HG02885 (cell line): ENCODE measurements around the gene C20orf202.

Experiments
- ATAC-seq: cut with Tn5 transposase; IDR thresholded peaks from one replicate; pipeline ENCODE4 v1.9.1; 2021; ENCODE audit warnings: mild to moderate bottlenecking; ENCODE audit not compliant: unreplicated experiment, poor library complexity

The C20orf202 gene

DNA sequence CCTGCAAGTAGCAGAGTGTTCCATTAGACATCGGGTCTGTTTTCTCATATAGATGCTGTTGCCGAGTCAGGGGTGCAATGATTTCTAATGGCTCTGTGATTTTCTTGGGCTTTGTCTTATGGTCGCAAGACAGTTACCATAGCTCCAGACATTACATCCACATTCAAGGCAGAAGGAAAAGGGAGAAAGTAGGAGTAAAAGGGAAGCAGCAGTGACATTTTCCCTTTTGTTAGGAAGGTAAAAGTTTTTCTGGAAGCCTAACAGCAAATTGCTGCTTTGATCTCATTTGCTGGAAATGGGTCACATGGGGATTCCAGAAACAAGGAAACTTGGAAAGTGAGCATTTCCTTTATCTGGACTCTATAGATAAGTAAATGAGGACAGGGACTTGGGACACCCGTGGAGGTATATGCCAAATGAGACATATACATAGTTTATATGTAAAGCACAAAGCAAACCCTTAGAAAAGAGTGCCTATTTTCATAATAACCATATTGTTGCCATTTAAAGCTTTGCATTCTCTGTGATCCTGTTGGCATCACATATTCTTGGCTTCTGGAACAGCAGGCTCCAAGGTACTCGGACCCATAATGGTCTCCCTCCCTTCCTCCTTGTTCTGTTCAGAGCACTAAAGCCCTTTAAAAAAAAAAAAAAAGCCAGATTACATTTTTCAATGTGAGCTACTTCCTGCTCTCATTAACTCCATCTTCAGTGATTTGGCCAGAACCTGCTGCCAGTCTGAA, at the start of gene C20orf202:
TSS of gene C20orf202 (plus strand) at position 693 of the 743 bp plus-strand sequence. CDS start 132 bp downstream, outside the sequence.
- no peak for ATAC-seq

DNA sequence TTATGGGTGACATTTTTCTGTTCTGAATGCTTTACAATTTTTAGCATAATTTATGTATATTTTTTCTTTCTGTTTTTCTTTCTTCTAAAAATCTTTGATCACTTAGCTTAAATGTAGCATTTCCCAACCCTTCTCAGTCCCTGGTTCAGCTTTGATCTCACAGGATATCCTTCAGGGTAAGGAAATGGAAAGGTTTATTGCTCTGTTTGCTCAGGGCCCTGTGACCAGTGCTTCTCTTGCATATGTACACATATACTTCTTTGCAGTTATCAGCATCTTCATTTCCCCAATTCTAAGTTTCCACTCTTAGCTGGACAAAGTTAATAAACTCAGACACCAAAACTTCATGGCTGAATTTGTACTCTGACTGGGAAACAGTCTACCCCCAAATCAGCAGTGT, 49.0 kb upstream of the C20orf202 start:
- no peak for ATAC-seq

DNA sequence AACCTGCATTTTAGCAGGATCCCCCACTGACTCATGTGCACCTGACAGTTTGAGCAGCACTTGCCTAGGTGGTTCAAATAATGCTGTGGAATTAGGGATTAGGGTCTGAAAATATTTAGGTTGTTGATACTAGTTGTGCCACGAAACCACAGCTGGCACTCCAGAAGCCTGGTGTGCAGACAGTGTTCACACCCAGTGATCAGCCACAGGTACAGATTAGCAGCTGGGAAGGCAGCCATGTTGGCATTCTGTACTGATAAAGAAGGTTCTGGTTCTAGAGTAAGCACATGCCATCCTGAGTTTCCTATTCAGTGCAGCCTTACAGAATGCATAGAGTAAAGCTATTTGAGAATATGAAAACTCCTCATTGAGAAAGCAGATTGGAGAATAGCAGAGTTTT, 48.6 kb upstream of the C20orf202 start:
- no peak for ATAC-seq

DNA sequence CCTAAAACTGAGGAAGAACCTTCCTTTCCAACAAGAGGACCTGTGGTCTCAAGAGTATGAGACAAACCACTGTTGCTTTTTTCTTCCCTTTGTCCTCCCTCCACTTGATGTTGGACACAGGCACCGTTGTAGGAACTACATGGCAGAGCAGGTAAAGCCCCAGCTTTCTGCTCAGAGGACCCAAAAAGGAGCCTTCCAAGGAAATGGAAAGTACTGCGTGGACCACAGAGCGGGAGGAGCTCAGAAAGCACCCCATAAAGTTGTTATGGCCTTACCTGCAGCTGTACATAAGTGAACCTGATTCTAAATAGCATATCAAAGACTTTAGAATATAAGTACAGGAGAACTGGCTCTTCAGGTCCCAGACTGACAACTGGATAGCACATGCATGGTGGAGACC, 47.9 kb upstream of the C20orf202 start:
- ATAC-seq: no peak

DNA sequence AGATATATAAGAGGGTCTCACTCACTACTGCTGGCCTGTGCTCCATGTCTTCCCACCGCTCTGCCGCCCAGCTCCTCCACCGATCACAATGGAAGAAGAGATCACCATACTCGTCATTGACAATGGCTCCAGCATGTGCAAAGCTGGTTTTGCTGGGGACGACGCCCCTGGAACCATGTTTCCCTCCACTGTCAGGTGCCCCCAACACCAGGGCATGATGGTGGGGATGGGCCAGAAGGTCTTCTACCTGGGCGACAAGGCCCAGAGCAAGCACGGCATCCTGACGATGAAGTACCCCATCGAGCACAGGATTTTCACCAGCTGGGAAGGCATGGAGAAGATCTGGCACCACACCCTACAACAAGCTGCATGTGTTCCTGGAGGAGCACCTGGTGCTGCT, 42.8 kb upstream of the C20orf202 start:
- ATAC-seq: no peak

DNA sequence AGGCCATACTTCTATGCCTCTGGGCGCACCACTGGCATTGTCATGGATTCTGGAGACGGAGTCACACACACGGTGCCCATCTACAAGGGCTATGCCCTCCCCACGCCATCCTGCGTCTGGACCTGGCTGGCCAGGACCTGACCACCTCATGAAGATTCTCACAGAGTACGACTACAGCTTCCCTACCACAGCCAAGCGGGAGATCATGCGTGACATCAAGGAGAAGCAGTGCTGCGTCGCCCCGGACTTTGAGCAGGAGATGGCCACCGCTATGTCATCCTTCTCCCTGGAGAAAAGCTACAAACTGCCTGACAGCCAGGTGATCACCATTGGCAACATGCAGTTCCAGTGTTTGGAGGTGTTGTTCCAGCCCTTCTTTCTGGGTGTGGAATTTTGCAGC, 42.3 kb upstream of the C20orf202 start:
- no peak for ATAC-seq

DNA sequence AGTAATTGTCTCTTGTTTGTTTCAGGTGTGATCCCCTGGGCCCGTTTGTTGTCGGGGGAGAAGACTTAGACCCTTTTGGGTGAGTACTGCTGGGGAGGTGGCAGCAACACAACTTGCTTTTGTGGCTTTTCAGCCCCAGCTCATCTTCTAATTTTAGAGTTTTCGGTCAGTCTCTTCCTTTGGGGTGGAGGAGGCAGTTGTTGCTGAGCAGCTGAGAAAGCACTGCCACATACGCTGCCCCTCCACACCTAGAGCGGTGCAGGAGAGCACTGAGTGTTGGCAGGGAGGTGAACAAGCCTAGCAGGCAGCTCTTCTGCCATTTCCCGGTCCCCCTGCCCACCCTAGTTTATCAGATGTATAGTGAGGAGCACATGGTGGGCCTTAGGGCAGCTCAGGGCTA, 40.1 kb upstream of the C20orf202 start:
- ATAC-seq: no peak

DNA sequence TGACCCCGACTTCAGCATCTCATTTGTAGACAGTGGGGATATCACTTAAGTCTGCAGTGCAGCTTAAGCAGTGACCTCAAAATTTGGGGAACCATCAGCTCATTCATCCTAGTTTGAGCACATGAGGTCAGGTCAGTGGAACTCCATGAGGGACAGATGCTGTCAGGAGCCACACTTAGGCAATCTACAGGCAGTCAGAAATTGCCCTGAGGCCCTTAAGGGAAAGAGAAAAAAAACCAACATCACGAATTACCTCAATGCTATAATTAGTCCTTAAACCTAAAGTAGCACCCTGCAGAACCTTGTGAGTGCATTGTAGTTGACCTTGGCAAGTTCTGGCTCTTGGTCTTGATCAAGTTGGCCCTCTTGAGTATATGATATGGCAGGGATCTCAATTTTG, 39.6 kb upstream of the C20orf202 start:
- no peak for ATAC-seq

DNA sequence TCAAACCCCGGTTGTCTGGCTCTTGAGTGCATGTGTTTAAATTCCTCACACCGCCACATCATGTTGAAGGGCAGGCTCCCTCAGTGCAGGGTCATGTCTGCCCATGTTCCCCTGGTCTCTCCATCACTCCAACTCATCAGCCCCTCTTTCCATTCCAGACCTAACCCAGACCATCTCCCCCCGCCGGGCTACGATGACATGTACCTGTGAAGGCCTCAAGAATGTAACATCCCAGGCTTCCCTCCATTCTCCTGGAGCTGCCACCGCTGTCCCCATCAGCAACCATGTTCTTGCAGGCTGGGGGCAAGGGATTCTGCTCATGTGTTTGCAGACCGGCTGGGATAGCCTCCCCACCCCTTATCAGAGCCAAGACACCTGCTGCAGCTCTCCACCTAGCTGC, 38.4 kb upstream of the C20orf202 start:
- ATAC-seq: no peak

DNA sequence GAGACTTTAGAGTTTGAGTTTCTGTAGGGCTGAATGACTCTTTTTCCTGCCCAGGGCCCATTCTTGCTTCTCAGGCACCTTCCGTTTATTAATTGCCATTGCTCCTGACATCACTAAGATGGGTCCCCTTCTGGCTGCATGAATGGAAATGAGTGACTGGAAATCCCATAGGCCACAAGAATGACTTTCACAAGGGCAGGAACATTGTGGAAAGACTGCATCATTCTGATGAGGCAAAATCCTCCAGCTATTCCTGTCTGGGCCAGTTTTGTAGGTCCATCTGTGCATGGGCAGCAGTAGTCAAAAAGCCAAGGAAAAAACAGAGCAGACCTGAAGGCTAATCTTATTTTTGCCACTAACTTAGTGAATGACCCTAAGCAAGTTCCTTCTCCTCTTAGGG, 37.7 kb upstream of the C20orf202 start:
- no peak for ATAC-seq

DNA sequence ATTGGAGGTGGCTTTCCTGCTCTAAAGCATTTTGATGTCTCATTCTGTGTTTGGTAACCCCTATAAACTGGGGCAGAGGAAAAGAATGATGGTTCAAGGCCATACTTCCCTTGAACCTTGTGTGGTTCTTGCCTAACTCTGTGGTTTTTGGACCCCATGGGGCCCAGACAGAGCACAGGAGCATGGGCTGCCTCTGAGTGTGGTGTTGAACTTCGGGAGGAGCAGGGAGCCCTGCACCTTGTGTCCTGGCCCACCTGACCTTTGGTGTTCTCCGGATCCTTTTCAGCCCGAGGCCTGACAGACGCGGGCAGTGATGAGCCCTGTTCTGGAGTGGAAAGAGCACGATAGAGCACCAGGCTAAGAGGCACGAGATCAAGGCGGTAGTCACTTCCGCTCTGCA, 37.3 kb upstream of the C20orf202 start:
- no peak for ATAC-seq

DNA sequence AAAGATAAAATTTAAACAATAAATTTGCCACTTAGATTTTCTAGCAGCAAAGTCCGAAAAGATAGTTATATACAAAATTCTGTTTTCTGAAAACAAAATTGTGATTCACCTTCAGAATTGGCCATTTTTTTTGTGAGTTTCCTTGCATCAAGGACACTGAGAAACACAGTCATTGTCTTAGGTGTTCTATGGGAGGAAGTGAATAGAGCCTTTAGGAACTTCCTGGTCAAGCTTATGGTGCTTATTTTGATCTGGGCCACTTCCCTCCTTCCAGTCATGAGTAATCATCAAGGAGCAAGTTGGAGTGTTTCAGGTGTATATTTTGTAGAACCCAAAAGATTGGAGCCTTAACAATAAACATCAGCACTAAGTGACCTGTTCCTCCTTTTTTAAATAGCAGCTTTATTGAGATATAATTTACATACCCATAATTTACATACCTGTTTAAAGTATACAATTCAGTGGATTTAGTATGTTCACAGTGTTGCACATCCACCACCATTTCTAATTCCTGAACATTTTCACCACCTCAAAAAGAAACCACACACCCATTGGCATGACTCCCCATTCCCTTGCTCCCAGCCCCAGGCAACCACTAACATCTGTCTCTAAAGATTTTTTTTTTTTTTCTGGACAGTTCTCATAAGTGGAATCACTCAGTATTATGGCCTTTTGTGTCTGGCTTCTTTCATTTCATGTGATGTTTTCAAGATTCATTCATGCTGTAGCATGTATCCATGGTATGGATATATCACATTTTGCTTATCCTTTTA, 36.1 kb upstream of the C20orf202 start:
- ATAC-seq: no peak

DNA sequence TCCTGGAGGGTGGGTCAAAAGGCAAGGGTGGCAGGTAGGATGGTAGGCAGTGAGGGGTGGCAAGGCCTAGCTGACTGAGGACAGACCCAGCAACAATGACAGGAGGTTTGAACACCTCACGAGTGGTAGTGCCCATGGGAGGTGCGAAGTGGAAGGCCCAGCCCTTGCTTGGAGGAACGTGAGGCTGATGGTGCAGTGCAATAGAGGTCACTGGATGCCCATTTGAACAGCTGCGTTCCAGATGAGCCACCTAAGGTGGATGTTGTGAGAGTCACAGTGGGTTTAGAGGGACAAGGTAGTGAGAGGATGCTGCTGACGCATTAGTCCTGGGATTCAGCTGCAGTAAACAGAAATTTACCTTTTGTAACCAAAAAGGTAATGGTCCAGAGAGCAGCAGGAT, 34.0 kb upstream of the C20orf202 start:
- no peak for ATAC-seq

DNA sequence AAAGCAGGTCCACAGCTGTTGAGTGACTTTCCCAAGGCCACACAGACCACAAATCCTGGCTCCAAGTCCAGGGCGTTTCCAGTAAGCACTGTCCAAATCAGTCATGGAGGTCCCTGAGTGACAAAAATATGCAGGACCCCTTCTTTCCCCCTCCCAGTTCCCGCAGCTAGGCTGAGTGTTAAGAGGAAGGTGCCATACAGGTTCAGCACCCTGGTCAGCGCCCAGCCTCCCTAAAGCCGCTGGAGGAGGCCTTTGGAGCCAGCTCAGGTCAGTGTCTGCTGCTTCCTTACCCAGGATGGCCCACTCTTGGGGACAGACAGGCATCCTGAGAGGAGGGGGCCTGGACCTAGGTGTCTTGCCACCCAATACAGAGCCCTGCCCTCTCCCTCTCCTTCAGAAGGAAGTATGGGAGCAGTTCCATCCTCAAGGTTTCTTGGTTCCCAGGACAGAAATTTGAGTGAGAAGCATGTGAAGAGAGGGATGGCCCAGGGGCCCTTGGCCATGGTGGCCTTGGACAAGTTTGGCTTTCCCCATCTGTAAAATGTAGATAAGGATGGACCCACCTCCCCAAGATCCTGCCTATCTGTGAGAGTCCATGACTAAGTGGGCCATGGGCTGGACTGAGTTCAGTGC, 31.7 kb upstream of the C20orf202 start:
- ATAC-seq: no peak

DNA sequence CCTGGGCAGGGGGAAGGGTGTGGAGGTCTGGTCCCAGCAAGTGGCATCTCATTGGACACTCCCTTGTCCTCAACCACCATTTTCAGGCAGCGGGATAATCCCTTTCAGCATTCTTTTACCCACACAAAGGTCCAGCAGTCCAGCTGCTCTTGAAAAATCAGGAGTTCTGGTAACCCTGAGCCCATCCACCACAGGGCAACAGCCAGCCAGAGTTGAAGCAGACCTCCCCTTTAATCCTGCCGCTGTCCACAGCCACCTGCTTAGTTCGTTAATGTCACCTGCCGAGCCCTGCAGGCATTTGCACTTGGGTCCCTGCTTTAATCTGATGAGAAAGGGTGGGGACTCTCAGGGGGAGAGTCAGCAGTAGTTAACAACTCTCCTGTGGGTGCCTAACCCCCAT, 29.6 kb upstream of the C20orf202 start:
- no peak for ATAC-seq

DNA sequence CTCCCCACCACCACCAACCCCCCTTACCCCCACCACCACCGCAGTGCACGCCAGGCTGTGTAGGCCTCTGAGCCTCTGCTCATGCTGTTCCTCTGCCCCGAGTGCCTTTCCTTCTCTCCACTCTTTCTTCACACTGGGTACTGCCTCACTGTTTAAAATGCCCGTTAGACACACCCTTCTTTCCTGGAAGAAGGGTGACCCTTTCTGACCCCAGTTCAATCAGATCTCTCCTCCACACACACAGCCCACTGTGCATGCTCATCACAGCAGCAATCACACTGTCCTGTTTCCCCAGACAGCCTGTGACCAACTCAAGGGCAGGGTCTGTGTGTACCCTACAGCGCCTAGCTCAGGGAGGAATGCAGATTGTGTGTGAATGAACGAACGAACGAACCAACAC, 28.5 kb upstream of the C20orf202 start:
- ATAC-seq: no peak

DNA sequence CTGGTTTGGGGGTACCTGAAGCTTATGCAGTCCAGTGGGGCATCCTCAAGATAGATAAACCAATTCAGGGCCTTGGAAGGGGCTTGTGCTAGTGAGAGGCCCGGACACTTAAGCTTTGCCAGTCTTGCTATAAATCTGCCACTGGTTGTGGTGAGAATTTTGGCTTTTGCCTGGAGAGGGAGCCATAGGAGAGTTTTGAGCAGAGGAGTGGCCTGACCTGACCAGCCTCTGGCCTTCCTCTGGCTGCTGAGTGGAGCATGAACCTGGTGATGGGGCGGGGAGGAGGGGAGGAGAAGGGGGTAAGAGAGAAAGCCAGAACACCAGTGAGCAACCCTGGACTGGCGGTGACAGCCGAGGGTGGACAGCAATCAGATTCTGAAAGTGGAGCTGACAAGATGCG, 25.6 kb upstream of the C20orf202 start:
- no peak for ATAC-seq

DNA sequence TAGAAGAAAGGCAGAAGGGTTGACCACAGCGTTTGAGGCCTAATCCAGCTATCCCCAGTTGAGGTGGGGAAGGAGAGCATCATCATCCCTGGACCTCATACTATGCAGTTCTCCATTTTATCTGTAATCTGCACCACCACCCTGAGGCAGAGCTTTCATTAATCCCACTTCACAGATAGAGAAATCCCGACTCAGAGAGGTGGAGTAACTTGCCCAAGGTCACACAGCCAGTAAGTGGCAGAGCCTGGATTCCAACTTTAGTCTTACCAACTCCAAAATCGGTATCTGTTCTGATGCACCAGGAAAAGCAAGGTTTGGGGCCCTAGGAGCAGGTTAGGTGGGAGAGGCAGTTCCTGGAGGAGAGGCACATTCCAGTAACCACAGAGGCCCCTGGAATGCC, 25.2 kb upstream of the C20orf202 start:
- no peak for ATAC-seq

DNA sequence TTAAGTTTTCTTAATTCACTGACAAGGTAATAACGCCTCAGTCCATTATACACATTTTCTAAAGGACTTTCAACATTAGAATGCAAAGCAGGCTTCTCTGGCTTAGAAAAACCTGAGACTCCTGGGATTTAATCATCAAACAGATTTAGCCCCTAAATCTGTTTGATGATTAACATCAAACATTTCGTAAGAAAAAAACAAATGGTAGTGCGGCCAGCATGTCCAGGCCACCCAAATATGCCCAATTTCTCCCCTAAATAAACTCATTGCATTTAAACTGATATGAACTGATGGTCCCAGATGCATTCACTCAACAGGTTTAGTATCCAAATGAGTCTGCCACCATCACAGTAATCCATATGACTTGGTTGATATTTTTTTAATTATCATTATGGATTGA, 24.6 kb upstream of the C20orf202 start:
- no peak for ATAC-seq

DNA sequence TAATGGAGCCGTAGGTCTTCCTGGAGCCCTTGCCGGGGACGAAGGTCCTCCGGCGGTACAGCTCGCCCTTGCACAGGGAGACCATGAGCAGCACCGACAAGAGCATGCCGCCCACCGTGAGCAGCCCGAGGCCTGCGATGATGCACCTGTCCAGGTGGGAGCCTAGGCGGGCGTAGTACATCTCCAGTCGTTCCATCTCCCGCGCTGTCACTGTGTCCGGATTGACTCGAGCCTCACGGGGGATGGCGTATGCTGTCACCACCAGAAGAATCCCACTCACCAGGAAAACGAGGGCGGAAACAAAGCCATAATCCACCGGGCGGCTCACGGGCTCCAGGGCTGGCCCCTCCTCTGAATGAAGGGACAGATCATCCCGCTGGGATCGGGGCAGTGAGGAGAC, 22.3 kb upstream of the C20orf202 start:
- no peak for ATAC-seq

DNA sequence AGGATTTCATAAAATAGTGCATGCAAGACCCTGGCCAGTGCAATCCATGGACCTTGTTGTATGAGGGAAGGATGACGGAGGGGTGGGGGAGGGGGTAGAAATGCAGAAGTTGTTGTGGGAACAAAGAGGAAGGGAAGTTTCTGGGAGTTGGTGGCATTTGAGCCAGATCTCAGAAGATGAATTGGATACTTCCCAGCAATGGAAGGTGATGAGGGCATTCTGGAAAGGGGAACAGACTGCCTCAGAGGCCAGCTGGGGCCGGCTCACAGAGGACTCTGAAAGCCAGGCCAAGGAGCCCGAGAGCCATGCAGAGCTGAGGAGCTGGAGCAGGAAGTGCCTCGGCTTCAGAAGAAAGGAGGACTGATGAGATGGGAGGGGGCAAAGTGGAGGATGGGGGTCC, 21.1 kb upstream of the C20orf202 start:
- ATAC-seq: no peak
